GM18868 (cell line): ENCODE data around the gene NDUFB11.

Experiments used
- ATAC-seq: cut with Tn5 transposase; IDR thresholded peaks from one replicate; pipeline ENCODE4 v1.9.1; 2021; ENCODE audit warnings: mild to moderate bottlenecking, moderate library complexity; ENCODE audit not compliant: unreplicated experiment

The NDUFB11 gene

GRCh38 chrX:47174846-47175587 is 30.5 kb upstream of the NDUFB11 start:
- ATAC-seq, result no peak

GRCh38 chrX:47174376-47174775 is 29.9 kb upstream of the NDUFB11 start:
- no peak for ATAC-seq

- no peak for ATAC-seq
Observed at GRCh38 chrX:47172971-47173792, 28.7 kb upstream of the NDUFB11 start.

GRCh38 chrX:47172549-47172948 is 28.0 kb upstream of the NDUFB11 start:
- no peak for ATAC-seq

GRCh38 chrX:47171996-47172395 is 27.5 kb upstream of the NDUFB11 start:
- ATAC-seq, result no peak

DNA sequence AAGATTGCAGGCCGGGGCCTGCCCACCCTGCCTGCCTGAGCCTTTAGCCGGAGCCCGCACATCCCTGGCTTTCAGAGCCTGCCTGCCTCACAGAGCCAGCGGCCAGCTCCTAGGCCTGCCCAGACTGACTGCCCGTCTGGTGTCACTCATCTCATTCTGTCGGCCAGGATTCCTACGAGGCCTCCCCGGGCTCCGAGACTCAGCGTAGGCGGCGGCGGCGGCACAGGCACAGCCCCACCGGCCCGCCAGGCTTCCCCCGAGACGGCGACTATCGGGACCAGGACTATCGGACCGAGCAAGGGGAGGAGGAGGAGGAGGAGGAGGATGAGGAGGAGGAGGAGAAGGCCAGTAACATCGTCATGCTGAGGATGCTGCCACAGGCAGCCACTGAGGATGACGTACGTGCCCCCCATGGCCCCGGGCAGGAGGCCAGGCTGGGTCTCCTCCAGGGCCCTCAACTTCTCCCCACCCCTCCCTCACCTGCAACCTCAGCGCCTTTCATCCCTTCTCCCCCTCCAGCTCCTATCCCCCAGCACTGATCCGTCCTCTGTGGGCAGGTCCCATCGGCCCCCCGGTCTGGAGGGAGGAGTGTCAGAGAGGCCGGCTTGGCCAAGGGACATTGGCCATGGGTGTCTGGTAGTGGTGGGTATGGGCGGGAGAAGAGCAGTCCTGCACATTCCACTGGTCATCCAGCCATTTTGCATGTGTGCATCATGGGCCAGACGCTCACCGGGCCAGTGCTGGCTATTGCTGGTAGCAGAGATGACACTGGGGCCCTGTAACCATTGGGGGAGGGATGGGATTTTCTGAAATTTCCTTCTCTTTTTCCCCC is 26.6 kb upstream of the NDUFB11 start:
- no peak for ATAC-seq

- no peak for ATAC-seq
Observed at GRCh38 chrX:47169726-47170515, 25.4 kb upstream of the NDUFB11 start.

DNA sequence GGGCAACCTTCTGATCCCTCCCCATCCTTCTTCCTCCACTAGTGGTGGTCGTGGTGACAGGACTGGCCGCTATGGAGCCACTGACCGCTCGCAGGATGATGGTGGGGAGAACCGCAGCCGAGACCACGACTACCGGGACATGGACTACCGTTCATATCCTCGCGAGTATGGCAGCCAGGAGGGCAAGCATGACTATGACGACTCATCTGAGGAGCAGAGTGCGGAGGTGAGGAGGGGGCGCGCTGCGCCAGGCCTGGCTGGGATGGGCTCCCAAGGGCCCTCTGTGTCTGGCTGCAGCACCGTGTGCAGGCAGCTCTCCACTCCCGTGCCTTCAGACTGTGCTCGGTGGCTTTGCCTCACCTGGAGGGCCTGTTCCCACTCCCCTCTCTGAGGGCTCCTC is 24.8 kb upstream of the NDUFB11 start:
- no peak for ATAC-seq

- no peak for ATAC-seq
Observed at GRCh38 chrX:47168495-47169073, 24.1 kb upstream of the NDUFB11 start.

- no peak for ATAC-seq
Observed at GRCh38 chrX:47166126-47166525, 21.6 kb upstream of the NDUFB11 start.

GRCh38 chrX:47164420-47164819 is 19.9 kb upstream of the NDUFB11 start:
- no peak for ATAC-seq

- no peak for ATAC-seq
Observed at GRCh38 chrX:47162927-47163583, 18.6 kb upstream of the NDUFB11 start.

DNA sequence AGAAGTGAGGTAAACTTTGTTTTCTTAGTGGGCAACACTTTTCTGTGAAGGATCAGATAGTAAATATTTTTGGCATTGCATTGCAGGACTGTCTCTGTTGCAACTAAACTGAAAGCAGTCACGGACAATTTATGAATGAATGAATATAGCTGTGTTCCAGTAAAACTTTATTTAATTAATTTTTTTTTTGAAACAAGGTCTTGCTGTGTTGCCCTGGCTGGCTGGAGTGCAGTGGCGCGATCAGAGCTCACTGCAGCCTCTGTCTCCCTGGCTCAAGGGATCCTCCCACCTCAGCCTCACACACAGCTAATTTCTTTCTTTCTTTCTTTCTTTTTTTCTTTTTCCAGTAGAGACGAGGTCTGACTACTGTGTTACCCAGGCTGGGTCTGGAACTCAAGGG is 16.3 kb upstream of the NDUFB11 start:
- no peak for ATAC-seq

GRCh38 chrX:47158781-47159180 is 14.3 kb upstream of the NDUFB11 start:
- ATAC-seq, result no peak

DNA sequence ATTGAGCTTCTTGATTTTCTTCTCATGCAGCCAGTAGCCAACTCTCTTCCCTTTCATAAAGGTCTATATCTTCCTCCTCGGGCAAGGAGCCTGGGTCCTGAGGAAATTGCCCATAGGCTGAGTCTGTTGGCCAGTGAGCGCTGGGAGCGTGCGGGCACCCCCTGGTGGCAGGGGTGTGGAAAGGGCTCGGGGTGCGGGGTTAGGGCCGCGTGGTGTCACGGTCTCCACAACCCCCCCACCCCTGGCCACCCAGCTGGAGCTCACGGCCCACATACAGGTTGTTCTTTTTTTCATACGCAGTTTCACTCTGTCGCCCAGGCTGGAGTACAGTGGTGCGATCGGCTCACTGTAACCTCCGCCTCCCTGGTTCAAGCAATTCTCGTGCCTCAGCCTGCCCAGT is 13.6 kb upstream of the NDUFB11 start:
- ATAC-seq, result no peak

DNA sequence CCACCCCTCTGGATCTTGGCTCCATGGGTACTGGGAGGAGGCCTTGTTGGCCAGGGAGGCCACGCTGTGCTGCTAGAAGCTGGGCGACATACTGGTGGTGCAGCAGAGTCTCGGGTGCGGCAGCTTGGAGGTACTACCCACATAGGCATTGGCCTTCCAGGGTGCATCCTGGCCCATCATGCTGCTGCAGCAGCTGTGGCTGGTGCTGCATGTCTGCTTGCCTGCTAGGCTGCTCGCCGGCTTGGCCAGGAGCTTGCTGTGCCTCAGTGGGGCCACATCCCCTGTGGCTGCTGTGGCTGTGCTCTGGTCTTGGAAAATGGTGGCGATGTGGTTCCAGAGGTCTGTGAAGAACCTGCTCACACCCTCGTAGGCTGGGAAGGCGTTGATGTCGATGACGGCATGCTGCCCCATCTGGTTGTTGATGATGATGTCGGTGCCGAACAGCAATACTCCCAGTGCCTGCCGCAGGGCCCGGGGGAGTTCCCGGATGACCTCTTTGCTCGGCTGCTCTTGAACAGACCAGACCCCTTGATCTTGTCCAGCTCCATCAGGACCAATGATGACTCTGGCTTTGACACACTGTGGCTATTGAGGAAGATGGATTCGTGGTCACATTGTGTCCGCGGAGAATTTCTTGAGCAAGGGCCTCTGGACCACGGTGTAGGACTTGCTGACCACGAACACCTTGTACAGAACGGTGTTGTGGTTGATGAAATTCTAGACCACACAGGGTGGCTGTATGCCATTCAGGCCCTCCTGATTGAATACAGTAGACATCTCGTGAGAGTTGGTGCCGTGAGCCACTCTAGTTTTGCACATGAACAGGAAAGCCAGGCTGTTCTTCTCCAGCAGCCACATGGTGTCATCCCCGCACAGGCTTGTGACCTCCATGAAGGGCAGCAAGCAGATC is 12.4 kb upstream of the NDUFB11 start:
- no peak for ATAC-seq

DNA sequence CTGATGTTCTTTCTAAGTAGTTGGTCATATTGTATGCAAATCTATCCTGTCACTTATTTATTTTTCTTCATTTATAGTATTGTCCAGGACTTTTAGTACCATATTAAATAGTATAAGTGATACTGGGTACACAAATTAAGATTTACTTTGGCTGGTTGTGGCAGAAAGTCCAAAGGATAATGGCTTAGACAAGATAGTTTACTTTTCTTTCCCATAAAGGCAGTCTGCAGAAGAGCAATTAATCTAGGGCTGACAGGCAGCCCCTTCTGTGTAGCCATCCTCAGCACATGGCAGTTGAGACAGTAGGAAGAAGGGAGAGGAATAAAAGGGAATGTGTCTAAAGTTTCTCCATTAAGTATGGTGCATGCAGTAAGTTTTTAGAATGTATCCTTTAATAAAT is 6.9 kb upstream of the NDUFB11 start:
- ATAC-seq, result no peak

DNA sequence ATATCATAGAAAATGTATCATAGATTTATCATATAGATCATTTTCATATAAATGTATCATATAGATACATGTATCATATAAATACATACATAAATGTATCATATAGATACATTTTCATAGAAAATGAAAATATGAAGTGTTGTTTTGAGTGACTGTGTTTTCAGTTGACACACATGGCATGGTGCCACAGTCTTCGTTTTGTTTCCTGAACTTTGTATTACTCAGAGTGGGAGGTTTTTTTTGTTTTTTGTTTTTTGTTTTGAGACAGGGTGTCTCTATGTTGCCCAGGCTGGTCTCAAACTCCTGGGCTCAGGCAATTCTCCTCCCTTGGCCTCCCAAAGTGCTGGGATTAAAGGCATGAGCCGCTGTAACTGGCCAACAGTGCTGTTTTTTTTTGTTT is 4.4 kb upstream of the NDUFB11 start:
- ATAC-seq, result no peak
